Measurements from ENCODE around the gene AIRE.

GRCh38 chr21:44326716-44327602, 41.3 kb downstream of the AIRE start:
- TF ChIP-seq EZH2phosphoT487 (IDR thresholded peaks at IDR 0.05) (no peak), CTCF (IDR thresholded peaks at IDR 0.05) (no peak), EZH2 (IDR thresholded peaks at IDR 0.05) (no peak)
